CD4-positive, alpha-beta T cell treated with Interleukin-1 beta for 1 hour (primary cell): ENCODE data around the gene SHLD2.
"Not testable (repeated sequence)": the region's sequence is repeated elsewhere in the genome, so short reads cannot be mapped to it uniquely, and the experiment has no call there.

Experiments used
- DNase-seq, 2 donors: peaks; one replicate each; pipeline ENCODE4 v3.0.0-alpha.2; 2020 to 2022

SHLD2 gene

GRCh38 chr10:87084291-87084782 lies 10.7 kb upstream of the SHLD2 start:
- DNase-seq, result peak in 1 of 2 donors; percentile 49

- DNase-seq, result no peak
Measured at GRCh38 chr10:87085537-87085936, 9.5 kb upstream of the SHLD2 start.

GRCh38 chr10:87089746-87090145 lies 5.3 kb upstream of the SHLD2 start:
- no peak for DNase-seq

- DNase-seq, result no peak
Measured at GRCh38 chr10:87090779-87091178, 4.2 kb upstream of the SHLD2 start.

GRCh38 chr10:87092376-87092860 lies 2.6 kb upstream of the SHLD2 start:
- peak in 1 of 2 donors; percentile 39 for DNase-seq

GRCh38 chr10:87092861-87093631 lies 2.0 kb upstream of the SHLD2 start:
- peak; percentile 2 to 42 for DNase-seq

GRCh38 chr10:87093632-87094372 lies 1.2 kb upstream of the SHLD2 start:
- peak; percentile 56 to 68 for DNase-seq

GRCh38 chr10:87095236-87095945 lies 385 bp downstream of the SHLD2 start:
- peak; percentile 80 to 81 for DNase-seq

GRCh38 chr10:87101996-87102395 lies 7.0 kb downstream of the SHLD2 start:
- no peak for DNase-seq

- DNase-seq, result not testable (repeated sequence)
Measured at GRCh38 chr10:87104727-87105126, 9.7 kb downstream of the SHLD2 start.

- no peak for DNase-seq
Measured at GRCh38 chr10:87105446-87106124, 10.6 kb downstream of the SHLD2 start.

- not testable (repeated sequence) for DNase-seq
Measured at GRCh38 chr10:87118122-87118521, 23.1 kb downstream of the SHLD2 start.

GRCh38 chr10:87119029-87119428 lies 24.0 kb downstream of the SHLD2 start:
- not testable (repeated sequence) for DNase-seq

GRCh38 chr10:87123351-87123750 lies 28.3 kb downstream of the SHLD2 start:
- DNase-seq, result not testable (repeated sequence)

- not testable (repeated sequence) for DNase-seq
Measured at GRCh38 chr10:87127048-87127447, 32.0 kb downstream of the SHLD2 start.

- not testable (repeated sequence) for DNase-seq
Measured at GRCh38 chr10:87127607-87128156, 32.7 kb downstream of the SHLD2 start.

GRCh38 chr10:87132176-87132575 lies 37.2 kb downstream of the SHLD2 start:
- not testable (repeated sequence) for DNase-seq

- DNase-seq, result not testable (repeated sequence)
Measured at GRCh38 chr10:87133936-87134335, 38.9 kb downstream of the SHLD2 start.

GRCh38 chr10:87134440-87134839 lies 39.4 kb downstream of the SHLD2 start:
- DNase-seq, result not testable (repeated sequence)

- not testable (repeated sequence) for DNase-seq
Measured at GRCh38 chr10:87137478-87137877, 42.5 kb downstream of the SHLD2 start.

- DNase-seq, result not testable (repeated sequence)
Measured at GRCh38 chr10:87142230-87143108, 47.5 kb downstream of the SHLD2 start.
